Pancreas (tissue), 10 donors: ENCODE measurements around the gene GH1. TPM values are rescaled to one million over a fixed set of nuclear protein-coding genes. Genes with fewer than 3 reads are reported as not detected.
"Not testable (repeated sequence)": the region's sequence is repeated elsewhere in the genome, so short reads cannot be mapped to it uniquely, and the experiment has no call there.

Experiments used
- ATAC-seq, 4 donors: fragments of 200-7000 bp; cut with Tn5 transposase; one replicate each; pipeline versions ENCODE4 v1.8.0 to v1.9.1; 2020; ENCODE audit warnings: mild to moderate bottlenecking in 4 of 4, moderate library complexity in 4 of 4
- DNase-seq, 6 donors: peaks; one replicate each; pipeline ENCODE4 v3.0.0-alpha.2; 2020
- FAIRE-seq: peaks from 2 replicates; lab custom pipeline; 2012; peaks lifted over from hg19 to GRCh38; lab: Jason Lieb, UNC
- H3K27ac ChIP-seq, 4 donors: fragments of 200-600 bp; sonication (generic); 1 replicate in 3 of 4; 2 replicates in 1 of 4; pipeline versions ENCODE4 v1.5.0 to v1.8.0; 2020
- H3K27me3 ChIP-seq, 4 donors: fragments of 200-600 bp; one replicate each; pipeline ENCODE4 v1.8.0; 2021
- H3K36me3 ChIP-seq, 3 donors: fragments of 200-600 bp; sonication (generic) in 1 of 3; one replicate each; pipeline versions ENCODE4 v1.5.0 to v1.8.0; 2020 to 2021
- H3K4me1 ChIP-seq, 3 donors: fragments of 200-600 bp; one replicate each; pipeline ENCODE4 v1.8.0; 2021
- H3K4me3 ChIP-seq, 4 donors: fragments of 200-600 bp; sonication (generic) in 2 of 4; one replicate each; pipeline versions ENCODE4 v1.5.0 to v1.8.0; 2020 to 2021
- H3K9me3 ChIP-seq, 4 donors: fragments of 200-600 bp; one replicate each; pipeline ENCODE4 v1.8.0; 2021
- WGBS, 2 donors: extraction: QIAGEN DNeasy Blood & Tissue Kit; methylation state at CpG; one replicate each; pipeline ENCODE4 v1.1.7; 2013; 5-methylcytosine and 5-hydroxymethylcytosine counted together
- intact Hi-C, 3 donors: fragments of 100-400 bp; cut with DNase I; formaldehyde crosslinking; loops; one replicate each; pipeline versions ENCODE4 v1.11.1 to v1.14.2; 2022
- polyA plus RNA-seq, 2 donors: library from polyadenylated mRNA; stranded (reverse); fragments of 200-250 nt; gene quantifications; one replicate each; pipeline ENCODE4 v1.2.3, GENCODE V29; 2013
- total RNA-seq, 6 donors: library from RNA; stranded (reverse); fragmentation: NEBNext Ultra II Directional in 4 of 6; extraction: Animal tissue kit (Norgen Biotek cat#: 25700) in 4 of 6; gene quantifications; one replicate each; pipeline versions ENCODE4 v1.2.1 to v1.2.4, GENCODE V29; 2021 to 2023
- TF ChIP-seq, protein P1 (sequence below), 4 donors: fragments of 200-600 bp; sonication (generic) in 3 of 4; IDR thresholded peaks; one replicate each; pipeline versions ENCODE4 v1.5.0 to v1.8.0; 2021; ENCODE audit warnings: antibody characterized with exemption in 4 of 4
- donor health status: healthy with polysubstance abuse.
- donor health status: DM: no; HTN: no; CAD: no; lungs with moderate emphysema.
- donor health status: DM: no; HTN: no; CAD: no.
- donor health status: control.
- donor health status: control.
- donor health status: Bipolar disorder and iron deficiency.
- donor health status: DM: yes; HTN: yes; CAD: no.
- donor health status: DM: no; HTN: no; CAD: no.
- donor health status: DM: no; HTN: no; CAD: no.
- donor health status: DM: yes; HTN: yes; CAD: no.

Gene GH1
- not detected for total RNA-seq
- polyA plus RNA-seq: not detected

DNA sequence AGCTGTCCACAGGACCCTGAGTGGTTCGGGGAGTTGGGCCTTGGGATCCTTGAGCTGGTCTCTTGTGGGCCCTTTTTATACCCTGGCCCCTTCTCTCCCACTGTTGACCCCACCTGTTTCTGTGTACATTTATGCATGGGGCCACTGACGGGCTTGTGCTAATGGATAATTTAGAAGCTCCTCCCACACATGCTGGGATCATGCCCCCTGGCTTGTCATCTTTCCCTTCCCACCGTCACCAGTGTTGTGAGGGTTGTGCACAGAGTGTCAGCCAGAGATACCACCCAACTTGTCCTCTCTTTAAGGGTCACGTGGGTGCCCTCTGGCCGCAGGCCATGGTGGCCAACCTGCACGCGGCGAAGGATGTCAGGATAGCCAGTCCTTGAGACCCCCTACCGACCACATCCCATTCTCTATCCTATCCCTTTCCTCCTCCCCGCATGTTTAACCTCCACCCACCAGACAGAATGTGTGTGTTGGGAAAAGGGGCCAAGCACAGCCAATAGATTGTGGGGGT is at the start of gene GH1:
GH1 (minus strand) TSS at position 51 of the 517 bp plus-strand sequence. CDS start 63 bp downstream, outside the sequence.
- intact Hi-C loops: loop anchor here in 2 of 3 donors (10.0 kb wide), 2 partner anchors 216 to 366 kb away; partner anchors contain the start of gene ERN1 (in 2 of the 2)
- 38% methylated on average over 10 of the region's 10 CpGs for WGBS, 2 donors
- H3K4me3 ChIP-seq, DNase-seq, H3K36me3 ChIP-seq, H3K4me1 ChIP-seq, H3K27ac ChIP-seq, ATAC-seq, FAIRE-seq, H3K9me3 ChIP-seq, H3K27me3 ChIP-seq: not testable (repeated sequence)

DNA sequence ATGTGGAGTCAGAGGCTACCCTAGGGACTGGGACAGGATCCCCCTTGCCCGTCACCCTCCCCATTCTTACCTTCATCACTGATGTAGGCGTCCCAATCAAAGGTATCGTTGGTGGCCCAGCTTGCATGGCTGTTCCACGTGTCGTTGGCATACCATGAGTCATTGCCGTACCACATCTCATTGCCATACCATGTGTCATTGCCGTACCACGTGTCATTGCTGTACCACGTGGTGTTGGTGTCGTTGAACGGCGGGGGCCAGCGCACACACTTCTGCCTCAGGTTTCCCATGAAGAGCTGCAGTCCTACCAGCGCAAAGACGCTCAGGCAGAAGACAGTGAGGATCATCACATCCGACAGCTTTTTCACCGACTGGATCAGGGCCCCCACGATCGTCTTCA is 49.3 kb upstream of the GH1 start:
- Histone ChIP-seq H3K27me3 (no peaks in the 10 kb centered on the region), H3K4me3 (no peak overlapping the region), H3K9me3 (no peaks in the 10 kb centered on the region), H3K4me1 (no peaks in the 10 kb centered on the region), H3K36me3 (no peaks in the 10 kb centered on the region), H3K27ac (no peak overlapping the region)
- WGBS, 2 donors: 78 to 86% methylated on average over 19 of the region's 19 CpGs
- intact Hi-C loops: no loop called here
- TF ChIP-seq, protein P1, sequence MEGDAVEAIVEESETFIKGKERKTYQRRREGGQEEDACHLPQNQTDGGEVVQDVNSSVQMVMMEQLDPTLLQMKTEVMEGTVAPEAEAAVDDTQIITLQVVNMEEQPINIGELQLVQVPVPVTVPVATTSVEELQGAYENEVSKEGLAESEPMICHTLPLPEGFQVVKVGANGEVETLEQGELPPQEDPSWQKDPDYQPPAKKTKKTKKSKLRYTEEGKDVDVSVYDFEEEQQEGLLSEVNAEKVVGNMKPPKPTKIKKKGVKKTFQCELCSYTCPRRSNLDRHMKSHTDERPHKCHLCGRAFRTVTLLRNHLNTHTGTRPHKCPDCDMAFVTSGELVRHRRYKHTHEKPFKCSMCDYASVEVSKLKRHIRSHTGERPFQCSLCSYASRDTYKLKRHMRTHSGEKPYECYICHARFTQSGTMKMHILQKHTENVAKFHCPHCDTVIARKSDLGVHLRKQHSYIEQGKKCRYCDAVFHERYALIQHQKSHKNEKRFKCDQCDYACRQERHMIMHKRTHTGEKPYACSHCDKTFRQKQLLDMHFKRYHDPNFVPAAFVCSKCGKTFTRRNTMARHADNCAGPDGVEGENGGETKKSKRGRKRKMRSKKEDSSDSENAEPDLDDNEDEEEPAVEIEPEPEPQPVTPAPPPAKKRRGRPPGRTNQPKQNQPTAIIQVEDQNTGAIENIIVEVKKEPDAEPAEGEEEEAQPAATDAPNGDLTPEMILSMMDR (IDR thresholded peaks at IDR 0.05): no peak
- FAIRE-seq (no peak), ATAC-seq (no peak), DNase-seq (no peak)

DNA sequence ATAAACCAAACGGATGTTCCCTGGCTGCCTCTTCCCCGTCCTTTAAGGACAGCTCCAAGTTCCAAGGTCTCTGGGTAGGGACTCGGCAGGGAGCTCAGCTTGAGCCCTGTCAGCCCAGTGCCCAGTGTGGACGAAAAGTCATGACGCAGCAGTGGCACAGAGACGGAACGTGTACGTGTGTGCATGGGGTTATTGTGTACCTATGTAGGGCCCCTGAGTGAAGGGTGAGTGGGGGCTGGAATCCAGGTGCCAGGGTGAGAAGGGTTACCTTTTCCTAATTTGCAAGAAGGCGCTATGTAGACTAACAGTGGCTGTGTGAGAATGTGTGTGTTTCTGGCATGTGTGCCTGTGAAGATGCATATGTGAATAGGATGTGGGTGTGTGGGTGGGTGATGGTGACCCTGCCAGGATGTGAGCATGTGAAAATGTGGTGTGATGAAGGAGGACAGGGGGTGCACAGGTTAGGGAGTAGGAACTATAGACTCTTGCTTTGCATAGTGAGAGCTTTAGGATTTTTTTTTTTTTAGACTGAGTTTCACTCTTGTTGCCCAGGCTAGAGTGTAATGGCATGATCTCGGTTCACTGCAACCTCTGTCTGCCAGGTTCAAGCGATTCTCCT is 48.1 kb upstream of the GH1 start:
- Histone ChIP-seq H3K4me3 (no peak overlapping the region), H3K9me3 (no peaks in the 10 kb centered on the region), H3K27me3 (no peaks in the 10 kb centered on the region), H3K36me3 (no peaks in the 10 kb centered on the region), H3K27ac (no peak overlapping the region), H3K4me1 (no peaks in the 10 kb centered on the region)
- TF ChIP-seq, protein P1 (IDR thresholded peaks at IDR 0.05): no peak
- ATAC-seq: no peak
- WGBS, 2 donors: 68 to 72% methylated on average over 11 of the region's 11 CpGs
- no peak for FAIRE-seq
- intact Hi-C loops: no loop called here
- DNase-seq: no peak

DNA sequence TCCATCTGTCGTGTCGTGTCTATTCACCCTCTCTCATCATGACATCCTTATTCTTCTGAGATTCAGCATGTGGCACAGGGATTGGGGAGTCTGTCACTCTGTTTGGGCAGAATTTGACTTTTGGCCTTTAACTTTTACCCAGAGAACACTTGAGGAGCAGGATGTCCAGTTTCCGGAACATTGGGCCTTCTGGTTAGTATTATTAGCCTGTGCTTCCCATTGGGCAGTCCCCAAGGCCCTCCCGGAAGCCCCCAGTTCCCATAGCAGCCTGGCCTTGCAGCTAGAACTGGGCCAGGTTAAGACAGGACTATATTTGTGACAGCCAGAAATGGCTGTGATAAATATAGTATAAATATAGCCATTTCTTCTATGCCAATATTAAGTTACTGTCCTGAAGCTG is 44.5 kb upstream of the GH1 start:
- no peaks in the 10 kb centered on the region for H3K4me1 ChIP-seq
- H3K27ac ChIP-seq: no peak overlapping the region
- no peaks in the 10 kb centered on the region for H3K36me3 ChIP-seq
- FAIRE-seq (no peak), DNase-seq (no peak), ATAC-seq (no peak)
- H3K27me3 ChIP-seq: no peaks in the 10 kb centered on the region
- TF ChIP-seq, protein P1 (IDR thresholded peaks at IDR 0.05): no peak
- no peak overlapping the region for H3K4me3 ChIP-seq
- WGBS, 2 donors: 90% methylated on average over 4 of the region's 4 CpGs
- intact Hi-C loops: no loop called here
- H3K9me3 ChIP-seq: no peaks in the 10 kb centered on the region

DNA sequence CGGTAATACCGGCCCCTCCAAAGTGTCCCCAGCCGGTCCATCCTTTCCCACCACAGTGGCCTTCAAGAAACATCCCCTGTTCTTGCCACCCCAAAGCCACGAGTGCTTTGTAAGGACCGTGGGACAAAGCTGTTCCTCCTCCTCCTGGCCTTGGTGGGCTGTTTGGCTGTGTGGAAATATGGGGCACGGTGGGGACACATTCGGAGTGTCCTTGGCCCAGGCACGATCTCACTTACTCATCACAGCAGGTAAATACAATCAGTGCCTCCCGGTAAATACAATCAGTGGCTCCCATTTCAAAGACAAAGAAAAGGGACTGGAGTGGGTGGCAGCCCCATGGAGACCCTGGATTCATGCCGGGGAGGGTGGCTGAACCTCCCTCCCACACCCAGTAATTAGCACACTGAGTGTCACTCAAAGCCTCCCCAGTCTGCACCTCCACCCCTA is 43.7 kb upstream of the GH1 start:
- no peaks in the 10 kb centered on the region for H3K9me3 ChIP-seq
- H3K4me3 ChIP-seq: no peak overlapping the region
- TF ChIP-seq, protein P1 (IDR thresholded peaks at IDR 0.05): no peak
- no peak for DNase-seq
- 54 to 61% methylated on average over 10 of the region's 10 CpGs for WGBS, 2 donors
- intact Hi-C loops: no loop called here
- FAIRE-seq: no peak
- H3K36me3 ChIP-seq: no peaks in the 10 kb centered on the region
- no peaks in the 10 kb centered on the region for H3K4me1 ChIP-seq
- no peak for ATAC-seq
- H3K27me3 ChIP-seq: no peaks in the 10 kb centered on the region
- no peak overlapping the region for H3K27ac ChIP-seq
